ENCODE data around the gene SGCG.

DNA sequence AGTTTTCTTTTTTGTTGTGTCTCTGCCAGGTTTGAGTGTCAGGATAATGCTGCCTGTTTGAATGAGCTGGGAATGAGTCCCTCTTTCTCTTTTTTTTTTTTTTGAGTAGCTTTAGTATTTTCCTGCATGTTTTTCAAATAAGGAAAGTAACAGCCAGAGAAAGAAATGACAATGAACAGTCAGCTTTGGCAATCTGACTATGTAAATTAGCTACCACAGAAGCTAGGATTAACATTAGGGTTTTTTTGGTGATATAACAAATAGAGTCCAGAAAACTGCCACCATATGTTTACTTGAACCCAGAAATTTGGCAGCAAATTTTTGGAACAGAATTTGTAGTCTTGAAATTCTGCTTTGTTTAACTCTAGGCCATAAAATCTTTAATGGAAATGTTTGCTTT is 50.5 kb downstream of the SGCG start:
- TF ChIP-seq, protein P1, sequence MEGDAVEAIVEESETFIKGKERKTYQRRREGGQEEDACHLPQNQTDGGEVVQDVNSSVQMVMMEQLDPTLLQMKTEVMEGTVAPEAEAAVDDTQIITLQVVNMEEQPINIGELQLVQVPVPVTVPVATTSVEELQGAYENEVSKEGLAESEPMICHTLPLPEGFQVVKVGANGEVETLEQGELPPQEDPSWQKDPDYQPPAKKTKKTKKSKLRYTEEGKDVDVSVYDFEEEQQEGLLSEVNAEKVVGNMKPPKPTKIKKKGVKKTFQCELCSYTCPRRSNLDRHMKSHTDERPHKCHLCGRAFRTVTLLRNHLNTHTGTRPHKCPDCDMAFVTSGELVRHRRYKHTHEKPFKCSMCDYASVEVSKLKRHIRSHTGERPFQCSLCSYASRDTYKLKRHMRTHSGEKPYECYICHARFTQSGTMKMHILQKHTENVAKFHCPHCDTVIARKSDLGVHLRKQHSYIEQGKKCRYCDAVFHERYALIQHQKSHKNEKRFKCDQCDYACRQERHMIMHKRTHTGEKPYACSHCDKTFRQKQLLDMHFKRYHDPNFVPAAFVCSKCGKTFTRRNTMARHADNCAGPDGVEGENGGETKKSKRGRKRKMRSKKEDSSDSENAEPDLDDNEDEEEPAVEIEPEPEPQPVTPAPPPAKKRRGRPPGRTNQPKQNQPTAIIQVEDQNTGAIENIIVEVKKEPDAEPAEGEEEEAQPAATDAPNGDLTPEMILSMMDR (IDR thresholded peaks at IDR 0.05), result no peak
- TF ChIP-seq NFIC (IDR thresholded peaks at IDR 0.05; ENCODE audit: borderline replicate concordance) (no peak), POLR2AphosphoS5 (IDR thresholded peaks at IDR 0.05; ENCODE audit: low read depth, low read length) (no peak), EP300 (IDR thresholded peaks at IDR 0.05; ENCODE audit: borderline replicate concordance in 1 of 2, low read depth in 1 of 2, low read length in 1 of 2) (no peak)
